HepG2 (cell line): Measurements from ENCODE around the gene FANK1. TPM values are rescaled to one million over a fixed set of nuclear protein-coding genes. Genes with fewer than 3 reads are reported as not detected.

Experiments
- ATAC-seq: fragments of 200-7000 bp; cut with Tn5 transposase; 3 replicates; pipeline ENCODE4 v1.9.1; 2020; ENCODE audit warnings: mild to moderate bottlenecking, moderate library complexity
- BruUV-seq: library from RNA; stranded (reverse); fragments of 400-500 nt; replicated peaks from 2 replicates; lab custom pipeline; 2021; lab: Mats Ljungman, UMichigan
- CTCF ChIA-PET: fragments of 300-600 bp; formaldehyde crosslinking; extraction: SDS; loops from one replicate; lab custom pipeline; 2021; ENCODE audit warnings: low total read pairs, inconsistent platforms, low intra/inter-chr PET ratio; lab: Yijun Ruan, JAX
- POLR2A ChIA-PET: fragments of 350-600 bp; sonication (Branson Sonifier 250); formaldehyde crosslinking; loops from one replicate; lab custom pipeline; 2020; ENCODE audit warnings: antibody characterized with exemption, inconsistent platforms; lab: Yijun Ruan, JAX
- DNase-seq: peaks from one replicate; pipeline ENCODE4 v3.0.0-alpha.2; 2015; ENCODE audit warnings: low spot score
- FAIRE-seq: peaks from 3 replicates; lab custom pipeline; 2011; peaks lifted over from hg19 to GRCh38; lab: Jason Lieb, UNC
- H2AFZ ChIP-seq: one replicate; pipeline ENCODE4 v1.6.1; 2011; ENCODE audit warnings: low read length, inconsistent platforms
- H3K27ac ChIP-seq: fragments of 300-600 bp; 3 replicates; pipeline ENCODE4 v1.8.0; 2011; ENCODE audit warnings: mixed run types, mild to moderate bottlenecking, mixed read lengths, low read length, inconsistent platforms; ENCODE audit not compliant: insufficient read depth; ENCODE audit errors: extremely low read length
- H3K27me3 ChIP-seq, 2 experiments: fragments of 200-600 bp in 1 of 2; 2 replicates in 1 of 2; 3 replicates in 1 of 2; pipeline versions ENCODE4 v1.6.0 to v1.8.0; 2011; ENCODE audit warnings: low read length in 2 of 2, mild to moderate bottlenecking in 2 of 2, moderate library complexity in 2 of 2, inconsistent platforms in 1 of 2; ENCODE audit not compliant: insufficient read depth in 2 of 2, control insufficient read depth in 1 of 2
- H3K36me3 ChIP-seq, 2 experiments: fragments of 200-600 bp in 1 of 2; replicated peaks in 1 of 2; 2 replicates in 1 of 2; 3 replicates in 1 of 2; pipeline versions ENCODE4 v1.5.1 to v1.8.0; 2011; ENCODE audit warnings: low read length in 2 of 2, inconsistent platforms in 1 of 2; ENCODE audit not compliant: insufficient read depth in 2 of 2, control insufficient read depth in 1 of 2
- H3K4me1 ChIP-seq: 2 replicates; pipeline ENCODE4 v1.5.1; 2012; ENCODE audit warnings: low read length, inconsistent platforms; ENCODE audit not compliant: insufficient read depth
- H3K4me2 ChIP-seq: 2 replicates; pipeline ENCODE4 v1.6.0; 2011; ENCODE audit warnings: low read depth, low read length, inconsistent platforms
- H3K4me3 ChIP-seq, 3 experiments: fragments of 200-600 bp in 1 of 3; sonication (generic), shearing (Covaris generic) in 1 of 3; replicated peaks in 1 of 3; 2 replicates each; pipeline ENCODE4 v1.5.1; 2011 to 2016; ENCODE audit warnings: low read length in 3 of 3, inconsistent platforms in 2 of 3, low read depth in 2 of 3, mild to moderate bottlenecking in 2 of 3, control low read depth in 1 of 3, mixed read lengths in 1 of 3; ENCODE audit not compliant: insufficient read depth in 1 of 3
- H3K79me2 ChIP-seq: one replicate; pipeline ENCODE4 v1.6.1; 2011; ENCODE audit warnings: low read length, inconsistent platforms; ENCODE audit not compliant: insufficient read depth
- H3K9ac ChIP-seq: 2 replicates; pipeline ENCODE4 v1.6.0; 2011; ENCODE audit warnings: mild to moderate bottlenecking, low read depth, low read length, inconsistent platforms; ENCODE audit not compliant: insufficient read depth
- H3K9me3 ChIP-seq: 2 replicates; pipeline ENCODE4 v1.5.1; 2012; ENCODE audit warnings: mild to moderate bottlenecking, low read length
- H4K20me1 ChIP-seq: 2 replicates; pipeline ENCODE4 v1.6.0; 2011; ENCODE audit warnings: inconsistent platforms, mild to moderate bottlenecking, low read length, moderate library complexity; ENCODE audit not compliant: insufficient read depth
- BCL3 ChIP-seq: sonication (generic); formaldehyde crosslinking; IDR thresholded peaks from 2 replicates; pipeline ENCODE4 v1.5.1; 2020; ENCODE audit warnings: mild to moderate bottlenecking, missing genetic modification reagents, moderate library complexity
- KLF12 ChIP-seq: sonication (generic); formaldehyde crosslinking; IDR thresholded peaks from 2 replicates; pipeline ENCODE4 v1.4.0; 2020; ENCODE audit warnings: missing genetic modification reagents, borderline replicate concordance
- MTA3 ChIP-seq: sonication (generic); formaldehyde crosslinking; IDR thresholded peaks from 2 replicates; pipeline ENCODE4 v1.4.0; 2020; ENCODE audit warnings: missing genetic modification reagents
- PBX2 ChIP-seq: IDR thresholded peaks from 2 replicates; pipeline ENCODE4 v1.6.1; 2016; ENCODE audit warnings: control low read depth
- RCOR2 ChIP-seq: IDR thresholded peaks from 2 replicates; pipeline ENCODE4 v1.6.1; 2016; ENCODE audit warnings: missing biosample characterization, missing genetic modification reagents
- SOX5 ChIP-seq: IDR thresholded peaks from 2 replicates; pipeline ENCODE4 v1.6.1; 2016; ENCODE audit warnings: borderline replicate concordance
- SP2 ChIP-seq: sonication (generic); formaldehyde crosslinking; IDR thresholded peaks from 2 replicates; pipeline ENCODE4 v1.5.1; 2020; ENCODE audit warnings: mild to moderate bottlenecking, missing genetic modification reagents
- TFDP2 ChIP-seq: sonication (generic); formaldehyde crosslinking; IDR thresholded peaks from 2 replicates; pipeline ENCODE4 v1.4.0; 2020; ENCODE audit warnings: missing genetic modification reagents
- ZNF496 ChIP-seq: sonication (generic); formaldehyde crosslinking; IDR thresholded peaks from 2 replicates; pipeline ENCODE4 v1.8.1; 2023; ENCODE audit warnings: mild to moderate bottlenecking, moderate library complexity, missing genetic modification reagents; ENCODE audit not compliant: insufficient replicate concordance
- ZNF567 ChIP-seq: sonication (generic); formaldehyde crosslinking; IDR thresholded peaks from 2 replicates; pipeline ENCODE4 v1.8.1; 2023; ENCODE audit warnings: mild to moderate bottlenecking, missing genetic modification reagents, borderline replicate concordance
- ZNF747 ChIP-seq: sonication (generic); formaldehyde crosslinking; IDR thresholded peaks from 2 replicates; pipeline ENCODE4 v1.8.1; 2023; ENCODE audit warnings: missing genetic modification reagents, mild to moderate bottlenecking, borderline replicate concordance
- ZNF776 ChIP-seq: sonication (generic); formaldehyde crosslinking; IDR thresholded peaks from 2 replicates; pipeline ENCODE4 v1.4.0; 2020; ENCODE audit warnings: mild to moderate bottlenecking, missing genetic modification reagents
- WGBS: methylation state at CpG from one replicate; pipeline ENCODE4 v1.1.6; 2017; ENCODE audit warnings: low lambda C conversion rate; 5-methylcytosine and 5-hydroxymethylcytosine counted together
- in situ Hi-C: cut with HindIII; loops from 2 replicates; pipeline ENCODE4 v1.10.0; 2017; ENCODE audit warnings: low pct_unique_long_range_greater_than_20kb; ENCODE audit not compliant: extremely low pct_ligation_motif_present
- intact Hi-C: fragments of 100-400 bp; cut with micrococcal nuclease; formaldehyde crosslinking; loops from one replicate; pipeline ENCODE4 v1.10.0; 2022; ENCODE audit not compliant: unreplicated experiment
- polyA plus RNA-seq, 8 experiments: library from polyadenylated mRNA; depleted of rRNA in 3 of 8; stranded (reverse) in 7 of 8; unstranded in 1 of 8; fragments of >200 nt; fragmentation: Illumina TruSeq in 4 of 8; extraction: Trizol in 4 of 8; gene quantifications; 2 replicates each; pipeline versions ENCODE4 v1.2.1 to v1.2.3, GENCODE V29; 2011 to 2016; ENCODE audit warnings: low read depth in 4 of 8, missing spikeins in 1 of 8, mixed read lengths in 1 of 8; ENCODE audit not compliant: insufficient read depth in 1 of 8
- total RNA-seq, 5 experiments: library from RNA; depleted of rRNA; stranded (reverse); fragments of >200 nt; fragmentation: Illumina TruSeq; extraction: Trizol; gene quantifications; 2 replicates each; pipeline ENCODE4 v1.2.3, GENCODE V29; 2016; ENCODE audit warnings: low read depth in 1 of 5

The FANK1 gene
- total and polyA plus RNA-seq, 2 of the 13 experiments (the other 11 are each of a cell fraction or from before 2014, with no cell fraction given), result 0.22 TPM; not detected in 1

- TF ChIP-seq ZNF567 (CRISPR knock-in tag) (no peak), RCOR2 (CRISPR knock-in tag) (no peak), ZNF776 (CRISPR knock-in tag) (no peak), MTA3 (CRISPR knock-in tag) (no peak), BCL3 (CRISPR knock-in tag) (no peak)
Measured at GRCh38 chr10:125979976-125980375, 83.6 kb downstream of the FANK1 start (continued).

- Histone ChIP-seq H3K36me3 (no peaks in the 10 kb centered on the region), H3K9me3 (no peaks in the 10 kb centered on the region), H3K27me3 (peaks cover 3 to 21% of the 10 kb centered on the region in 2 experiments), H3K4me2 (no peak overlapping the region), H4K20me1 (no peaks in the 10 kb centered on the region), H3K27ac (no peak overlapping the region), H2AFZ (no peak overlapping the region), H3K79me2 (no peaks in the 10 kb centered on the region), H3K4me3 (no peak overlapping the region), H3K9ac (no peak overlapping the region), H3K4me1 (no peaks in the 10 kb centered on the region)
- 1% methylated on average over 6 of the region's 6 CpGs for WGBS
- ATAC-seq, result no peak
- in situ Hi-C loops, result loop anchor here (10.0 to 25.0 kb wide), 2 partner anchors 407 to 764 kb away; partner anchors contain the start of gene ADAM12
- intact Hi-C loops, result loop anchor here (5.0 kb wide), 2 partner anchors 113 to 767 kb away; no protein-coding TSS in a partner anchor
- BruUV-seq, result no TSS peak
- POLR2A ChIA-PET, result no interaction called here
- FAIRE-seq, result no peak
- CTCF ChIA-PET, result no interaction called here
- TF ChIP-seq PBX2 (CRISPR knock-in tag) (no peak), SOX5 (CRISPR knock-in tag) (no peak), KLF12 (CRISPR knock-in tag) (no peak), TFDP2 (CRISPR knock-in tag) (no peak), ZNF747 (CRISPR knock-in tag) (no peak), SP2 (no peak), ZNF496 (no peak)
- DNase-seq, result no peak
Measured at GRCh38 chr10:125980521-125981035, 84.2 kb downstream of the FANK1 start.
